Measurements from ENCODE around the gene ING1.

Gene ING1

DNA sequence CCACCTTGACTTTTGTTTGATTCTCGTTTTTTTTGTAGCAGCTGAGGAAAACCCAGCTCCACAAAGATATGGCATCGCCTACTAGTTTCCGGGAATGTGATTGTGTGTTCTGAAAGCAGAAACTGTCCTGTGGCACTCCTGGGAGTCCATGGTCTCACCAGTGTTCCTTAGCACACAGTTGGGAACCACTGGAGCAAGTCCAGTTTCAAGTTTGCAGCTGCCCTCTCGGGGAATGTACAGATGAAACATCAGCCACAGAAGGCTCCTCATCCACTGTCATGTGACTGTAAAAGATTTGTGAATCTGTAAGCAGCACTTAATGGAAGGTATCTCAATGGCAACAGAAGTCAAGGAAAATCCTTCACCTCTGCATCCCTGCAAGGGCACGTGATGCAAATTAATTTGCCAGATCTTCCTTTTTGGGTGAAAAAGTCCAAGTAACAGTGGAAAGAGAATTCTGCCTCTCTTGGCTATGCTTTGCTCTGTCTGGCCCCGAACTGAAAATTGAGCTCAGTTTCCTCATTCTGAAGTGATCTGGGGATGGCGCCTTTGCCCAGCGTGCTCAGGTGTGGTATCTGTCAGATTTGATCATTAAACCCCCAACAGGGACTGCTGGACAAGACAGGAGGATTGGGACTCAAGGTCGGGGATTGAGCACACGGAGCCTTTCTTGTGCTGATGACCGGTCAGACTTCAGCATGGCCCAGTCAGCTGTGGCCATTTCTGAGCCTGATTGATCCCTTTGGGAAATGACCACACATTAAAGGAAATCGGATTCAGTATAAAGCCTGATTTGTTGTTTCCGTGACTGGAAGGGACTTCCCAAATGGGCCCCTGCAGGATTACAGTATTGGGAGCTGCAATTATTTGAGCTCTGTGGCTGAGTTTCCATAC is 58.8 kb downstream of the ING1 start:
- DNase-seq = no peak
